GM19452 (cell line): Measurements from ENCODE around the gene DCTD.

Source experiments
- ATAC-seq: cut with Tn5 transposase; IDR thresholded peaks from one replicate; pipeline ENCODE4 v1.9.1; 2021; ENCODE audit not compliant: unreplicated experiment

DCTD gene

GRCh38 chr4:182874304-182874751, 42.9 kb downstream of the DCTD start:
- no peak for ATAC-seq

- no peak for ATAC-seq
Observed at GRCh38 chr4:182873726-182874125, 43.5 kb downstream of the DCTD start.

GRCh38 chr4:182873289-182873688, 43.9 kb downstream of the DCTD start:
- ATAC-seq = no peak

- no peak for ATAC-seq
Observed at GRCh38 chr4:182872886-182873285, 44.3 kb downstream of the DCTD start.

- no peak for ATAC-seq
Observed at GRCh38 chr4:182871616-182872015, 45.6 kb downstream of the DCTD start.

GRCh38 chr4:182869697-182870096, 47.5 kb downstream of the DCTD start:
- no peak for ATAC-seq

GRCh38 chr4:182866746-182867145, 50.4 kb downstream of the DCTD start:
- no peak for ATAC-seq

GRCh38 chr4:182863501-182863900, 53.7 kb downstream of the DCTD start:
- ATAC-seq = no peak

GRCh38 chr4:182862921-182863320, 54.3 kb downstream of the DCTD start:
- no peak for ATAC-seq

GRCh38 chr4:182862141-182862875, 54.9 kb downstream of the DCTD start:
- ATAC-seq = no peak

- no peak for ATAC-seq
Observed at GRCh38 chr4:182861346-182861745, 55.8 kb downstream of the DCTD start.

GRCh38 chr4:182859730-182860129, 57.5 kb downstream of the DCTD start:
- ATAC-seq = no peak

- no peak for ATAC-seq
Observed at GRCh38 chr4:182858711-182859110, 58.5 kb downstream of the DCTD start.

GRCh38 chr4:182856862-182857261, 60.3 kb downstream of the DCTD start:
- no peak for ATAC-seq

GRCh38 chr4:182855877-182856276, 61.3 kb downstream of the DCTD start:
- ATAC-seq = no peak

GRCh38 chr4:182855312-182855711, 61.9 kb downstream of the DCTD start:
- ATAC-seq = no peak

- ATAC-seq = no peak
Observed at GRCh38 chr4:182854466-182854865, 62.7 kb downstream of the DCTD start.

- ATAC-seq = no peak
Observed at GRCh38 chr4:182853731-182854330, 63.4 kb downstream of the DCTD start.

GRCh38 chr4:182848685-182849084, 68.5 kb downstream of the DCTD start:
- no peak for ATAC-seq

GRCh38 chr4:182847576-182848450, 69.4 kb downstream of the DCTD start:
- ATAC-seq = no peak

- no peak for ATAC-seq
Observed at GRCh38 chr4:182846036-182846435, 71.2 kb downstream of the DCTD start.

- ATAC-seq = no peak
Observed at GRCh38 chr4:182845618-182846017, 71.6 kb downstream of the DCTD start.
